Measurements from ENCODE around the gene PPM1M.

The PPM1M gene

DNA sequence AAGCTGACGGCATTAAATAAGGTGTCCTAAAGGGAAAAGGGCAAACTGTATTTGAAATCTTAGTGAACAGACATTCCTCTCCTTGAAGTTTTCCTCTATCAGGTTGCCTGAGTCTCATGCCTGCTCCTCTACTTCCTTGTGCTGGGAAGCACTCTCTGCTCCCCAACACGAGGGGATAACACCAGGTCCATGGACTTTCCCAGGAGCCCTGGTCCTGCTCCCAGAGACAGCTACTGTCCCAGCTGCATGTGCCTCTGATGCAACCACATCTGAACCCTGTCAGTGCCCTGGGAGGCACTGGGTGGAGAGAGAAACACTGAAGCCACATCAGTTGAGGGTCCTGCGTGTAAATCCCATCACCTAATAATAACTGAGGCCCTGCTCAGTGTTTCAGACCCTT, 27.5 kb upstream of the PPM1M start:
- no peak for ATAC-seq
- TF ChIP-seq RARB (CRISPR knock-in tag; IDR thresholded peaks at IDR 0.05) (no peak), GLIS3 (CRISPR knock-in tag; IDR thresholded peaks at IDR 0.05) (no peak), CREB5 (CRISPR knock-in tag; IDR thresholded peaks at IDR 0.05; ENCODE audit: low read depth) (no peak), ISL1 (CRISPR knock-in tag; IDR thresholded peaks at IDR 0.05) (no peak), TOX (CRISPR knock-in tag; IDR thresholded peaks at IDR 0.05; ENCODE audit: borderline replicate concordance) (no peak), ZC3H10 (CRISPR knock-in tag; IDR thresholded peaks at IDR 0.05) (no peak), ESRRG (CRISPR knock-in tag; IDR thresholded peaks at IDR 0.05) (no peak), ZNF565 (CRISPR knock-in tag; conservative IDR thresholded peaks at IDR 0.05; ENCODE audit: low read depth) (no peak)
- TF ChIP-seq, protein P1, sequence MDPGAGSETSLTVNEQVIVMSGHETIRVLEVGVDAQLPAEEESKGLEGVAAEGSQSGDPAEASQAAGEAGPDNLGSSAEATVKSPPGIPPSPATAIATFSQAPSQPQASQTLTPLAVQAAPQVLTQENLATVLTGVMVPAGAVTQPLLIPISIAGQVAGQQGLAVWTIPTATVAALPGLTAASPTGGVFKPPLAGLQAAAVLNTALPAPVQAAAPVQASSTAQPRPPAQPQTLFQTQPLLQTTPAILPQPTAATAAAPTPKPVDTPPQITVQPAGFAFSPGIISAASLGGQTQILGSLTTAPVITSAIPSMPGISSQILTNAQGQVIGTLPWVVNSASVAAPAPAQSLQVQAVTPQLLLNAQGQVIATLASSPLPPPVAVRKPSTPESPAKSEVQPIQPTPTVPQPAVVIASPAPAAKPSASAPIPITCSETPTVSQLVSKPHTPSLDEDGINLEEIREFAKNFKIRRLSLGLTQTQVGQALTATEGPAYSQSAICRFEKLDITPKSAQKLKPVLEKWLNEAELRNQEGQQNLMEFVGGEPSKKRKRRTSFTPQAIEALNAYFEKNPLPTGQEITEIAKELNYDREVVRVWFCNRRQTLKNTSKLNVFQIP (CRISPR knock-in tag; IDR thresholded peaks at IDR 0.05; ENCODE audit: borderline replicate concordance, low read depth) = no peak

GRCh38 chr3:52218454-52218853, 27.1 kb upstream of the PPM1M start:
- TF ChIP-seq, protein P1 (CRISPR knock-in tag; IDR thresholded peaks at IDR 0.05; ENCODE audit: borderline replicate concordance, low read depth) = no peak
- TF ChIP-seq SNAI2 (CRISPR knock-in tag; IDR thresholded peaks at IDR 0.05) (no peak), GLIS3 (CRISPR knock-in tag; IDR thresholded peaks at IDR 0.05) (no peak), ZNF565 (CRISPR knock-in tag; conservative IDR thresholded peaks at IDR 0.05; ENCODE audit: low read depth) (no peak), ARNTL (CRISPR knock-in tag; IDR thresholded peaks at IDR 0.05; ENCODE audit: borderline replicate concordance, low read depth) (no peak), ISL1 (CRISPR knock-in tag; IDR thresholded peaks at IDR 0.05) (no peak), CSRNP3 (CRISPR knock-in tag; IDR thresholded peaks at IDR 0.05) (no peak), CSDC2 (CRISPR knock-in tag; IDR thresholded peaks at IDR 0.05) (no peak), BACH2 (CRISPR knock-in tag; IDR thresholded peaks at IDR 0.05; ENCODE audit: borderline replicate concordance) (no peak), ZFP3 (CRISPR knock-in tag; IDR thresholded peaks at IDR 0.05) (no peak), TOX (CRISPR knock-in tag; IDR thresholded peaks at IDR 0.05; ENCODE audit: borderline replicate concordance) (no peak), ZC3H10 (CRISPR knock-in tag; IDR thresholded peaks at IDR 0.05) (no peak), PPARA (CRISPR knock-in tag; IDR thresholded peaks at IDR 0.05; ENCODE audit: borderline replicate concordance) (no peak), RARB (CRISPR knock-in tag; IDR thresholded peaks at IDR 0.05) (no peak), CREB5 (CRISPR knock-in tag; IDR thresholded peaks at IDR 0.05; ENCODE audit: low read depth) (no peak), OSR1 (CRISPR knock-in tag; IDR thresholded peaks at IDR 0.05) (no peak), TCF4 (CRISPR knock-in tag; IDR thresholded peaks at IDR 0.05; ENCODE audit: borderline replicate concordance) (no peak)
- TF ChIP-seq, protein P2, sequence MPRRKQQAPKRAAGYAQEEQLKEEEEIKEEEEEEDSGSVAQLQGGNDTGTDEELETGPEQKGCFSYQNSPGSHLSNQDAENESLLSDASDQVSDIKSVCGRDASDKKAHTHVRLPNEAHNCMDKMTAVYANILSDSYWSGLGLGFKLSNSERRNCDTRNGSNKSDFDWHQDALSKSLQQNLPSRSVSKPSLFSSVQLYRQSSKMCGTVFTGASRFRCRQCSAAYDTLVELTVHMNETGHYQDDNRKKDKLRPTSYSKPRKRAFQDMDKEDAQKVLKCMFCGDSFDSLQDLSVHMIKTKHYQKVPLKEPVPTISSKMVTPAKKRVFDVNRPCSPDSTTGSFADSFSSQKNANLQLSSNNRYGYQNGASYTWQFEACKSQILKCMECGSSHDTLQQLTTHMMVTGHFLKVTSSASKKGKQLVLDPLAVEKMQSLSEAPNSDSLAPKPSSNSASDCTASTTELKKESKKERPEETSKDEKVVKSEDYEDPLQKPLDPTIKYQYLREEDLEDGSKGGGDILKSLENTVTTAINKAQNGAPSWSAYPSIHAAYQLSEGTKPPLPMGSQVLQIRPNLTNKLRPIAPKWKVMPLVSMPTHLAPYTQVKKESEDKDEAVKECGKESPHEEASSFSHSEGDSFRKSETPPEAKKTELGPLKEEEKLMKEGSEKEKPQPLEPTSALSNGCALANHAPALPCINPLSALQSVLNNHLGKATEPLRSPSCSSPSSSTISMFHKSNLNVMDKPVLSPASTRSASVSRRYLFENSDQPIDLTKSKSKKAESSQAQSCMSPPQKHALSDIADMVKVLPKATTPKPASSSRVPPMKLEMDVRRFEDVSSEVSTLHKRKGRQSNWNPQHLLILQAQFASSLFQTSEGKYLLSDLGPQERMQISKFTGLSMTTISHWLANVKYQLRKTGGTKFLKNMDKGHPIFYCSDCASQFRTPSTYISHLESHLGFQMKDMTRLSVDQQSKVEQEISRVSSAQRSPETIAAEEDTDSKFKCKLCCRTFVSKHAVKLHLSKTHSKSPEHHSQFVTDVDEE (CRISPR knock-in tag; IDR thresholded peaks at IDR 0.05) = no peak
- no peak for ATAC-seq

All from SK-N-SH treated with all-trans-retinoic acid at 6 μM for 48 hours (cell line).